OCI-LY1 (cell line): ENCODE data around the gene RHOB.

ENCODE experiments used
- H2AFZ ChIP-seq: fragments of 200-600 bp; sonication (generic), shearing (Covaris generic); 2 replicates; pipeline ENCODE4 v1.6.0; 2014; ENCODE audit warnings: antibody characterized with exemption, mild to moderate bottlenecking, low read length
- H3F3A ChIP-seq: fragments of 200-600 bp; sonication (generic), shearing (Covaris generic); 2 replicates; pipeline ENCODE4 v1.6.0; 2014; ENCODE audit warnings: mild to moderate bottlenecking, antibody characterized with exemption, low read length, moderate library complexity; ENCODE audit not compliant: insufficient read depth
- H3K27ac ChIP-seq: fragments of 200-600 bp; sonication (generic); 2 replicates; pipeline ENCODE4 v1.5.1; 2014; ENCODE audit warnings: low read length, mixed run types, mild to moderate bottlenecking, low read depth; ENCODE audit not compliant: poor library complexity, severe bottlenecking
- H3K27me3 ChIP-seq: fragments of 200-600 bp; sonication (generic); 2 replicates; pipeline ENCODE4 v1.6.0; 2014; ENCODE audit warnings: antibody characterized with exemption, mild to moderate bottlenecking, low read length, moderate library complexity; ENCODE audit not compliant: insufficient read depth
- H3K36me3 ChIP-seq: fragments of 200-600 bp; sonication (generic); 2 replicates; pipeline ENCODE4 v1.6.1; 2014; ENCODE audit warnings: mild to moderate bottlenecking, antibody characterized with exemption, low read length, moderate library complexity, mixed read lengths; ENCODE audit not compliant: insufficient read depth
- H3K4me1 ChIP-seq: fragments of 200-600 bp; sonication (generic); 2 replicates; pipeline ENCODE4 v1.5.1; 2014; ENCODE audit warnings: mild to moderate bottlenecking, low read length, moderate library complexity; ENCODE audit not compliant: insufficient read depth, severe bottlenecking
- H3K4me2 ChIP-seq: fragments of 200-600 bp; sonication (generic), shearing (Covaris generic); 2 replicates; pipeline ENCODE4 v1.6.1; 2014; ENCODE audit warnings: low read length
- H3K4me3 ChIP-seq: fragments of 200-600 bp; sonication (generic); 2 replicates; pipeline ENCODE4 v1.5.1; 2014; ENCODE audit warnings: low read length, low read depth, mild to moderate bottlenecking, mixed read lengths; ENCODE audit not compliant: poor library complexity, severe bottlenecking
- H3K79me2 ChIP-seq: fragments of 200-600 bp; shearing (Covaris generic); 2 replicates; pipeline ENCODE4 v1.6.1; 2016; ENCODE audit warnings: mixed run types, low read length, mixed read lengths; ENCODE audit not compliant: insufficient read depth
- H3K9ac ChIP-seq: fragments of 200-600 bp; sonication (generic), shearing (Covaris generic); 2 replicates; pipeline ENCODE4 v1.6.1; 2014; ENCODE audit warnings: mild to moderate bottlenecking, low read length, mixed read lengths
- H3K9me2 ChIP-seq: fragments of 200-600 bp; sonication (generic), shearing (Covaris generic); 2 replicates; pipeline ENCODE4 v1.6.1; 2014; ENCODE audit warnings: low read depth, mild to moderate bottlenecking, low read length, mixed read lengths
- H3K9me3 ChIP-seq: fragments of 200-600 bp; shearing (Covaris generic); 2 replicates; pipeline ENCODE4 v1.6.1; 2014; ENCODE audit warnings: low read length, mixed read lengths
- H4K20me1 ChIP-seq: fragments of 200-600 bp; sonication (generic), shearing (Covaris generic); 2 replicates; pipeline ENCODE4 v1.6.0; 2016; ENCODE audit warnings: mild to moderate bottlenecking, low read length; ENCODE audit not compliant: insufficient read depth
- CTCF ChIP-seq: fragments of 200-600 bp; sonication (generic), shearing (Covaris generic); IDR thresholded peaks from 2 replicates; pipeline ENCODE4 v1.5.1; 2017; ENCODE audit warnings: mild to moderate bottlenecking, antibody characterized with exemption, low read length, moderate library complexity, mixed read lengths
- EZH2 ChIP-seq: fragments of 200-600 bp; sonication (generic), shearing (Covaris generic); IDR thresholded peaks from 2 replicates; pipeline ENCODE4 v1.8.0; 2017; ENCODE audit warnings: borderline replicate concordance, mixed run types, mild to moderate bottlenecking, antibody characterized with exemption, low read length, moderate library complexity, mixed read lengths

Gene RHOB

GRCh38 chr2:20483194-20483895 lies 36.5 kb downstream of the RHOB start:
- Histone ChIP-seq H4K20me1 (no peaks in the 10 kb centered on the region), H3K27ac (no peak overlapping the region), H3F3A (no peaks in the 10 kb centered on the region), H3K9ac (no peak overlapping the region), H3K4me1 (no peaks in the 10 kb centered on the region), H3K27me3 (peaks cover 11% of the 10 kb centered on the region; the same call in 1 of the 2 replicates), H3K79me2 (no peaks in the 10 kb centered on the region), H3K4me3 (no peak overlapping the region), H2AFZ (no peak overlapping the region), H3K4me2 (no peak overlapping the region), H3K36me3 (no peaks in the 10 kb centered on the region), H3K9me2 (no peaks in the 10 kb centered on the region), H3K9me3 (no peaks in the 10 kb centered on the region)
- no peak for TF ChIP-seq EZH2
- no peak for TF ChIP-seq CTCF

- Histone ChIP-seq H3K79me2 (no peaks in the 10 kb centered on the region), H3K9me3 (no peaks in the 10 kb centered on the region), H3K4me3 (no peak overlapping the region), H3F3A (no peaks in the 10 kb centered on the region), H3K4me2 (no peak overlapping the region), H4K20me1 (no peaks in the 10 kb centered on the region), H3K9me2 (no peaks in the 10 kb centered on the region), H3K9ac (no peak overlapping the region), H3K27me3 (peaks cover 7% of the 10 kb centered on the region; the same call in 1 of the 2 replicates), H3K36me3 (no peaks in the 10 kb centered on the region), H3K4me1 (no peaks in the 10 kb centered on the region), H3K27ac (no peak overlapping the region), H2AFZ (no peak overlapping the region)
- no peak for TF ChIP-seq CTCF
- TF ChIP-seq EZH2 = no peak
These were observed 37.3 kb downstream of the RHOB start for GRCh38 chr2:20484034-20484617.

- Histone ChIP-seq H2AFZ (no peak overlapping the region), H3K27ac (no peak overlapping the region), H3K4me1 (no peaks in the 10 kb centered on the region), H3K79me2 (no peaks in the 10 kb centered on the region), H4K20me1 (no peaks in the 10 kb centered on the region), H3K9me2 (no peaks in the 10 kb centered on the region), H3K9ac (no peak overlapping the region), H3K4me3 (no peak overlapping the region), H3K9me3 (no peaks in the 10 kb centered on the region), H3K36me3 (no peaks in the 10 kb centered on the region), H3K27me3 (peaks cover 7% of the 10 kb centered on the region; the same call in 1 of the 2 replicates), H3F3A (no peaks in the 10 kb centered on the region), H3K4me2 (no peak overlapping the region)
- TF ChIP-seq CTCF (no peak), EZH2 (no peak)
These were observed 38.1 kb downstream of the RHOB start for GRCh38 chr2:20484810-20485611.
